ENCODE results near the gene RIOK3. TPM values are rescaled to one million over a fixed set of nuclear protein-coding genes. Genes with fewer than 3 reads are reported as not detected.
A peak's percentile ranks its signal among the peaks of the same experiment; 100 is the strongest.

Gene RIOK3
- total and polyA plus RNA-seq, 9 donors = 59.6 to 87.9 (median 72.1) TPM

GRCh38 chr18:23448291-23448690 is 4.8 kb upstream of the RIOK3 start:
- no peak overlapping the region for H3K4me3 ChIP-seq (ENCODE audit: low read length)
- H3K9me3 ChIP-seq (replicated peaks; ENCODE audit: control insufficient read depth, low read depth, low read length) = no peaks in the 10 kb centered on the region
- H3K27ac ChIP-seq (ENCODE audit: low read length) = no peak overlapping the region
- no peaks in the 10 kb centered on the region for H3K36me3 ChIP-seq (ENCODE audit: control insufficient read depth, insufficient read depth, low read length)
- WGBS (ENCODE audit: insufficient coverage) = no CpG with 5 or more reads among the region's 1 CpG
- H3K4me1 ChIP-seq (ENCODE audit: control insufficient read depth, insufficient read depth, low read length) = no peaks in the 10 kb centered on the region
- no peak for DNase-seq
- no peaks in the 10 kb centered on the region for H3K27me3 ChIP-seq (ENCODE audit: control insufficient read depth, insufficient read depth, low read length)

- Histone ChIP-seq H3K27ac (ENCODE audit: low read length) (no peak overlapping the region), H3K9me3 (replicated peaks; ENCODE audit: control insufficient read depth, low read depth, low read length) (no peaks in the 10 kb centered on the region), H3K36me3 (ENCODE audit: control insufficient read depth, insufficient read depth, low read length) (no peaks in the 10 kb centered on the region), H3K4me1 (ENCODE audit: control insufficient read depth, insufficient read depth, low read length) (no peaks in the 10 kb centered on the region), H3K4me3 (ENCODE audit: low read length) (no peak overlapping the region), H3K27me3 (ENCODE audit: control insufficient read depth, insufficient read depth, low read length) (no peaks in the 10 kb centered on the region)
- DNase-seq = no peak
- WGBS (ENCODE audit: insufficient coverage) = no CpG with 5 or more reads among the region's 4 CpGs
Measured at GRCh38 chr18:23450022-23450421, 3.1 kb upstream of the RIOK3 start.

DNA sequence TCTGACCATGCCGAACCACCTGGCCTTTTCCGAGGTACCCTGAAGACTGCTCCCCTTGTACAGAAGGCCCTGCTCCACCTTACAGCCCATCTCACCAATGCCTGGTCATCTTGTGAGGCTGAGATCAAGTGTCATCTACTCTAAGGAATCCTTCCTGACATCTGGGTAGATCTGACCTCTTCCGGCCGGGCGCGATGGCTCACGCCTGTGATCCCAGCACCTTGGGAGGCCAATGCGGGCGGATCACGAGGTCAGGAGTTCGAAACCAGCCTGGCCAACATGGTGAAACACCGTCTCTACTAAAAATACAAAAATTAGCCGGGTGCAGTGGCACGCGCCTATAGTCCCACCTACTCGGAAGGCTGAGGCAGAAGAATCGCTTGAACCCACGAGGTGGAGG is 2.1 kb upstream of the RIOK3 start:
- DNase-seq = no peak
- no peak overlapping the region for H3K27ac ChIP-seq (ENCODE audit: low read length)
- WGBS (ENCODE audit: insufficient coverage) = 96% methylated on average over 15 of the region's 18 CpGs
- no peak overlapping the region for H3K4me3 ChIP-seq (ENCODE audit: low read length)
- H3K36me3 ChIP-seq (ENCODE audit: control insufficient read depth, insufficient read depth, low read length) = no peaks in the 10 kb centered on the region
- H3K4me1 ChIP-seq (ENCODE audit: control insufficient read depth, insufficient read depth, low read length) = no peaks in the 10 kb centered on the region
- no peaks in the 10 kb centered on the region for H3K27me3 ChIP-seq (ENCODE audit: control insufficient read depth, insufficient read depth, low read length)
- H3K9me3 ChIP-seq (replicated peaks; ENCODE audit: control insufficient read depth, low read depth, low read length) = no peaks in the 10 kb centered on the region

DNA sequence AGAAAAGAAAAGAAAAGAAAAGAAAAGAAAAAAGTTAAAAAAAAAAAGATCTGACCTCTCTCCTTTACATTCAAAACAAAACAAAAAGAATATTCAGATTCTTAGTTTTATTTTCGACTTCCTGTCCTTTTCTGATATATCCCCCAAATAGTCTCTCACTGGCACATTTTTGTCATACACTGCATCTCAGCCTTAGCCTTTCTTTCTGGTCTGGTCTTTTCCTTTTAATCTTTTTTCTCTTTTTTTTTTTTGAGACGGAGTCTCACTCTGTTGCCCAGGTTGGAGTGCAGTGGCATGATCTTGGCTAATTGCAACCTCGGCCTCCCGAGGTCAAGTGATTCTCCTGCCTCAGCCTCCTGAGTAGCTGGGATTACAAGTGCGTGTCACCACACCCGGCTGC is 1.6 kb upstream of the RIOK3 start:
- Histone ChIP-seq H3K27ac (ENCODE audit: low read length) (no peak overlapping the region), H3K27me3 (ENCODE audit: control insufficient read depth, insufficient read depth, low read length) (no peaks in the 10 kb centered on the region), H3K36me3 (ENCODE audit: control insufficient read depth, insufficient read depth, low read length) (no peaks in the 10 kb centered on the region), H3K4me3 (ENCODE audit: low read length) (no peak overlapping the region), H3K4me1 (ENCODE audit: control insufficient read depth, insufficient read depth, low read length) (no peaks in the 10 kb centered on the region), H3K9me3 (replicated peaks; ENCODE audit: control insufficient read depth, low read depth, low read length) (no peaks in the 10 kb centered on the region)
- no peak for DNase-seq
- WGBS (ENCODE audit: insufficient coverage) = 82% methylated on average over 3 of the region's 6 CpGs

DNA sequence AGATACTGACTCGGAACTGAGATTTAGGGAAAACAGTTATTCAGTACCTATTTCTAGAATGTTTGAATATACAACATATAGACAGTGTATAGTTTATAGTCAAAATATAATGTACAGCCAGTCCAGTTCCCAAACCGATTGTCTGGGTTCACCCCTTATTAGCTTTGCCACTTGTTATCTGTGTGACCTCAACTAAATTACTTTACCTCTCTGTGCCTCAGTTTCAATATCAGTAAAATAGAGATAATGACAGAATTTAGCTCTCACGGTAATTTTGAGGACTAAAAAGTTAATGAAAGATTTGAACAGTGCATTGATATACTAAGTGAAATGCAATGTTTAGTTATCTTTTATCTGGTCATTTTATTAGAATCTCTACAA is 750 bp upstream of the RIOK3 start:
- Histone ChIP-seq H3K9me3 (replicated peaks; ENCODE audit: control insufficient read depth, low read depth, low read length) (no peaks in the 10 kb centered on the region), H3K36me3 (ENCODE audit: control insufficient read depth, insufficient read depth, low read length) (no peaks in the 10 kb centered on the region), H3K27ac (ENCODE audit: low read length) (peak overlapping the region; percentile 93), H3K4me1 (ENCODE audit: control insufficient read depth, insufficient read depth, low read length) (no peaks in the 10 kb centered on the region), H3K27me3 (ENCODE audit: control insufficient read depth, insufficient read depth, low read length) (no peaks in the 10 kb centered on the region), H3K4me3 (ENCODE audit: low read length) (peak overlapping the region; percentile 88)
- no CpG with 5 or more reads among the region's 3 CpGs for WGBS (ENCODE audit: insufficient coverage)
- no peak for DNase-seq

- Histone ChIP-seq H3K4me3 (ENCODE audit: low read length) (peak overlapping the region; percentile 88), H3K27me3 (ENCODE audit: control insufficient read depth, insufficient read depth, low read length) (no peaks in the 10 kb centered on the region), H3K27ac (ENCODE audit: low read length) (peak overlapping the region; percentile 85), H3K9me3 (replicated peaks; ENCODE audit: control insufficient read depth, low read depth, low read length) (no peaks in the 10 kb centered on the region), H3K4me1 (ENCODE audit: control insufficient read depth, insufficient read depth, low read length) (no peaks in the 10 kb centered on the region), H3K36me3 (ENCODE audit: control insufficient read depth, insufficient read depth, low read length) (no peaks in the 10 kb centered on the region)
- peak; percentile 38 for DNase-seq
- 7% methylated on average over 5 of the region's 11 CpGs for WGBS (ENCODE audit: insufficient coverage)
Measured at GRCh38 chr18:23453680-23454058, 582 bp downstream of the RIOK3 start.

DNA sequence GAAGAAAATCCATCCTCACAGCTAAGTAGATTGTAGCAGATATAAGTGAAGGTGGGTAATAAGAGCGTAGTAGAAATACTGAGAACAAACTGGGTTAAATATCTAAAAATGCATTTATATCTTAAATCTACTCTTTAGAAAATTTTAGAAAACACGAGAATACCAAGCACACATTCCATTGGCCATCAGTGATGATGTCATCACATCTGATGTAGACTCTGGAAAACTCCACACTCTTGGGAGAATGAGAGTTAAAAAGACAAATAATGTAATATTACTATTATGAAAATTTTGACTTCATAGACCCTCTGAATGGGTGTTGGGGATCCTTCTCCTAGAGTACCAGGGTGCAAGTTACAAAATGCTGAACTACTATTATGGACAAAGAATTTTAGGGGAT is 3.7 kb downstream of the RIOK3 start:
- no peak for DNase-seq
- H3K4me1 ChIP-seq (ENCODE audit: control insufficient read depth, insufficient read depth, low read length) = no peaks in the 10 kb centered on the region
- H3K9me3 ChIP-seq (replicated peaks; ENCODE audit: control insufficient read depth, low read depth, low read length) = no peaks in the 10 kb centered on the region
- no peaks in the 10 kb centered on the region for H3K36me3 ChIP-seq (ENCODE audit: control insufficient read depth, insufficient read depth, low read length)
- H3K4me3 ChIP-seq (ENCODE audit: low read length) = no peak overlapping the region
- WGBS (ENCODE audit: insufficient coverage) = no CpG with 5 or more reads among the region's 2 CpGs
- no peak overlapping the region for H3K27ac ChIP-seq (ENCODE audit: low read length)
- no peaks in the 10 kb centered on the region for H3K27me3 ChIP-seq (ENCODE audit: control insufficient read depth, insufficient read depth, low read length)

- peaks cover 6% of the 10 kb centered on the region for H3K36me3 ChIP-seq (ENCODE audit: control insufficient read depth, insufficient read depth, low read length)
- DNase-seq = no peak
- H3K27me3 ChIP-seq (ENCODE audit: control insufficient read depth, insufficient read depth, low read length) = no peaks in the 10 kb centered on the region
- WGBS (ENCODE audit: insufficient coverage) = 67% methylated on average over 1 of the region's 3 CpGs
- no peaks in the 10 kb centered on the region for H3K4me1 ChIP-seq (ENCODE audit: control insufficient read depth, insufficient read depth, low read length)
- H3K9me3 ChIP-seq (replicated peaks; ENCODE audit: control insufficient read depth, low read depth, low read length) = no peaks in the 10 kb centered on the region
- H3K27ac ChIP-seq (ENCODE audit: low read length) = no peak overlapping the region
- no peak overlapping the region for H3K4me3 ChIP-seq (ENCODE audit: low read length)
Measured at GRCh38 chr18:23458830-23459529, 5.9 kb downstream of the RIOK3 start.

DNA sequence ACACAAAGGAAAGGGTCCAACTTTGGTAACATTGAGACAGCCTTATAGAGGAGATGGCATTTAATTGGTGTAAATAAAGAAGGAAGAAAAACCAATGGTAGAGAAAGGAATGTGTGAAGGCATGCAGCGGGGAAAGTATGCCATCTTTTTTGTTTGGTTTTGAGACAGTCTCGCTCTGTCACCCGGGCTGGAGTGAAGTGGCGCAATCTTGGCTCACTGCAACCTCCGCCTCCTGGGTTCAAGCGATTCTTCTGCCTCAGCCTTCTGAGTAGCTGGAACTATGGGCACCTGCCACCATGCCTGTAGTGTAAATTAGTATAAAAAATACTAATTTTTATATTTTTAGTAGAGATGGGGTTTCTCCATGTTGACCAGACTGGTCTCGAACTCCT is 6.4 kb downstream of the RIOK3 start:
- H3K9me3 ChIP-seq (replicated peaks; ENCODE audit: control insufficient read depth, low read depth, low read length) = no peaks in the 10 kb centered on the region
- no peaks in the 10 kb centered on the region for H3K27me3 ChIP-seq (ENCODE audit: control insufficient read depth, insufficient read depth, low read length)
- no peak for DNase-seq
- no peak overlapping the region for H3K27ac ChIP-seq (ENCODE audit: low read length)
- peaks cover 9% of the 10 kb centered on the region for H3K36me3 ChIP-seq (ENCODE audit: control insufficient read depth, insufficient read depth, low read length)
- no peak overlapping the region for H3K4me3 ChIP-seq (ENCODE audit: low read length)
- H3K4me1 ChIP-seq (ENCODE audit: control insufficient read depth, insufficient read depth, low read length) = no peaks in the 10 kb centered on the region
- WGBS (ENCODE audit: insufficient coverage) = 91% methylated on average over 5 of the region's 7 CpGs

- H3K4me3 ChIP-seq (ENCODE audit: low read length) = no peak overlapping the region
- H3K36me3 ChIP-seq (ENCODE audit: control insufficient read depth, insufficient read depth, low read length) = peaks cover 12% of the 10 kb centered on the region
- H3K4me1 ChIP-seq (ENCODE audit: control insufficient read depth, insufficient read depth, low read length) = no peaks in the 10 kb centered on the region
- DNase-seq = no peak
- H3K9me3 ChIP-seq (replicated peaks; ENCODE audit: control insufficient read depth, low read depth, low read length) = no peaks in the 10 kb centered on the region
- WGBS (ENCODE audit: insufficient coverage) = 91% methylated on average over 1 of the region's 2 CpGs
- H3K27ac ChIP-seq (ENCODE audit: low read length) = no peak overlapping the region
- H3K27me3 ChIP-seq (ENCODE audit: control insufficient read depth, insufficient read depth, low read length) = no peaks in the 10 kb centered on the region
Measured at GRCh38 chr18:23460285-23461273, 7.5 kb downstream of the RIOK3 start.
